Activated T-helper 17 cell treated with anti-CD3 and anti-CD28 coated beads, Interleukin-2, amount 50 U/mL, for 72 hours (primary cell): ENCODE measurements around the gene UBE2Q2. TPM values are rescaled to one million over a fixed set of nuclear protein-coding genes. Genes with fewer than 3 reads are reported as not detected.
"Not testable (repeated sequence)": the region's sequence is repeated elsewhere in the genome, so short reads cannot be mapped to it uniquely, and the experiment has no call there.

ENCODE experiments used
- ATAC-seq: fragments of 150-1000 bp; cut with Tn5 transposase; replicated peaks from 2 replicates; pipeline ENCODE4 v1.10.0; 2021; ENCODE audit warnings: mild to moderate bottlenecking, moderate library complexity
- H3K27ac Mint-ChIP-seq: one replicate; pipeline ENCODE4 v1.8.0; 2022; ENCODE audit warnings: mixed read lengths
- H3K27me3 Mint-ChIP-seq: one replicate; pipeline ENCODE4 v1.8.0; 2022; ENCODE audit warnings: mixed read lengths
- H3K36me3 Mint-ChIP-seq: one replicate; pipeline ENCODE4 v1.8.0; 2022; ENCODE audit warnings: low read depth, mild to moderate bottlenecking, mixed read lengths
- H3K4me1 Mint-ChIP-seq: one replicate; pipeline ENCODE4 v1.8.0; 2022; ENCODE audit warnings: mixed read lengths
- H3K4me3 Mint-ChIP-seq: one replicate; pipeline ENCODE4 v1.8.0; 2022; ENCODE audit warnings: mild to moderate bottlenecking, mixed read lengths
- H3K9me3 Mint-ChIP-seq: one replicate; pipeline ENCODE4 v1.8.0; 2022; ENCODE audit warnings: mixed read lengths
- total RNA-seq, 2 donors: library from RNA; stranded (reverse); gene quantifications; one replicate each; pipeline ENCODE4 v1.2.3, GENCODE V29; 2022

Gene UBE2Q2
- total RNA-seq, 2 donors from 2014 or later = 17.0 to 26.1 TPM

DNA sequence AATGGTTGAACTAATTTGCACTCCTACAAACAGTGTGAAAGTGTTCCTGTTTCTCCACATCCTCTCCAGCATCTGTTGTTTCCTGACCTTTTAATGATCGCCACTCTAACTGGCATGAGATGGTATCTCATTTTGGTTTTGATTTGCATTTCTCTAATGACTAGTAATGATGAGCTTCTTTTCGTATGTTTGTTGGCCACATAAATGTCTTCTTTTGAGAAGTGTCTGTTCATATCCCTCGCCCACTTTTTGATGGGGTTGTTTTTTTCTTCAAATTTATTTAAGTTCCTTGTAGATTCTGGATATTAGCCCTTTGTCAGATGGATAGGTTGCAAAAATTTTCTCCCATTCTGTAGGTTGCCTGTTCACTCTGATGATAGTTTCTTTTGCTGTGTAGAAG, 67.1 kb downstream of the UBE2Q2 start:
- not testable (repeated sequence) for H3K27me3 Mint-ChIP-seq, H3K9me3 Mint-ChIP-seq, ATAC-seq, H3K4me3 Mint-ChIP-seq, H3K27ac Mint-ChIP-seq
- peaks cover 40% of the 10 kb centered on the region for H3K4me1 Mint-ChIP-seq
- H3K36me3 Mint-ChIP-seq = peaks cover 81% of the 10 kb centered on the region

DNA sequence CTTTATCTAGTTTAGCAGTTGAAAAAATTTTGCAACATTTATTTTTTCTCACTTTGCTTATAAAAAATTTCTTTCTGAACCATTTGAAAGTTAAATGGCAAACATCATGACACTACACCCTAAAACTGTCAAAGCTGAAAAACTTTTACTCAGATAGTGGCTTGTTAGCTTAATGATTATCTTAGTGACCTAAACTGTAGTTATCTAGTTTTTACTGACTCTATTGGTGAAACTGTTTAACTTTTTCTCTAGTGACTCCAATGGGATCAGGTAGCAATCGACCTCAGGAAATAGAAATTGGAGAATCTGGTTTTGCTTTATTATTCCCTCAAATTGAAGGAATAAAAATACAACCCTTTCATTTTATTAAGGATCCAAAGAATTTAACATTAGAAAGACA, 73.7 kb downstream of the UBE2Q2 start:
- H3K36me3 Mint-ChIP-seq = peaks cover 89% of the 10 kb centered on the region
- no peaks in the 10 kb centered on the region for H3K27me3 Mint-ChIP-seq
- no peaks in the 10 kb centered on the region for H3K9me3 Mint-ChIP-seq
- ATAC-seq = no peak
- no peak overlapping the region for H3K27ac Mint-ChIP-seq
- H3K4me3 Mint-ChIP-seq = no peak overlapping the region
- H3K4me1 Mint-ChIP-seq = peaks cover 17% of the 10 kb centered on the region

DNA sequence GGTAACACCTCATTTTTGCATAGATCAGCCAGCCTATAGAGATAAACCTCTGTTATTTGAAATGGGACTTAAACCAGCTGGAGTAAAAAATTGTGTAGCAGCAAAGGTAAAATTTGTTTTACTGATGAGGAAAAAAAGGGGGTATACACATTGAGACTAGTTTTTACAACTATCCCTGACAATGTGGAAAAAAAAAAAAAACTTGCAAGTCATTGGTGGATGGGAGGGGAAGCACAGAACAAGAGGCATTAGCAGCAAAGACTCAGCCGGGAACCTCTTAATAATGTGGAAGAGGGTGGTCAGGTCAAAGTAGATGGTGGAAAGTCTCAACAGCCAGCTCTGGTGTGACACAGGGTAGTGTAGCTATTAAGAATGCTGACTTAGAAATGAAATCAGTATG, 74.9 kb downstream of the UBE2Q2 start:
- ATAC-seq = no peak
- H3K27me3 Mint-ChIP-seq = no peaks in the 10 kb centered on the region
- peak overlapping the region; percentile 36 for H3K27ac Mint-ChIP-seq
- peaks cover 87% of the 10 kb centered on the region for H3K36me3 Mint-ChIP-seq
- no peaks in the 10 kb centered on the region for H3K9me3 Mint-ChIP-seq
- H3K4me3 Mint-ChIP-seq = no peak overlapping the region
- peaks cover 19% of the 10 kb centered on the region for H3K4me1 Mint-ChIP-seq

DNA sequence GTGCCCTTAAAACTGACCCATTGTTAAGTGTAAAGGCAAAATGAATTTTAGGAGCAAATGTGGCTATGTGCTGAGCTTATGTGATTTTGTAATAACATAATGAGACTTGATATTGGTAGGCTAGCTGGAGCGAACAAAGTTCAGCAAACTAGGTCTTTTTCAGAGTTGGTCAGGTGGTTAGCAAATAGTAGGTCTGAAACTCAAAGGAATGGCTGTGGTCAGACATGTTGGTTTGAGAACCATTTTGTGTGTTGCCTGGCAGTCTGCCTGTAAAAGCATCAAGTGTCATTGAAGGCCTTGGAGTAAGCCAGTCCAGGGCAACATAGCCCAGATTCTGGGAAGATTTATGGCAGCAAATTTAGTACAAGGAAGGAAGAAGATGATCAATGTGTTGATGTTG, 76.8 kb downstream of the UBE2Q2 start:
- H3K4me3 Mint-ChIP-seq = no peak overlapping the region
- no peak overlapping the region for H3K27ac Mint-ChIP-seq
- H3K4me1 Mint-ChIP-seq = peaks cover 19% of the 10 kb centered on the region
- no peaks in the 10 kb centered on the region for H3K9me3 Mint-ChIP-seq
- H3K36me3 Mint-ChIP-seq = peaks cover 82% of the 10 kb centered on the region
- no peak for ATAC-seq
- H3K27me3 Mint-ChIP-seq = no peaks in the 10 kb centered on the region

DNA sequence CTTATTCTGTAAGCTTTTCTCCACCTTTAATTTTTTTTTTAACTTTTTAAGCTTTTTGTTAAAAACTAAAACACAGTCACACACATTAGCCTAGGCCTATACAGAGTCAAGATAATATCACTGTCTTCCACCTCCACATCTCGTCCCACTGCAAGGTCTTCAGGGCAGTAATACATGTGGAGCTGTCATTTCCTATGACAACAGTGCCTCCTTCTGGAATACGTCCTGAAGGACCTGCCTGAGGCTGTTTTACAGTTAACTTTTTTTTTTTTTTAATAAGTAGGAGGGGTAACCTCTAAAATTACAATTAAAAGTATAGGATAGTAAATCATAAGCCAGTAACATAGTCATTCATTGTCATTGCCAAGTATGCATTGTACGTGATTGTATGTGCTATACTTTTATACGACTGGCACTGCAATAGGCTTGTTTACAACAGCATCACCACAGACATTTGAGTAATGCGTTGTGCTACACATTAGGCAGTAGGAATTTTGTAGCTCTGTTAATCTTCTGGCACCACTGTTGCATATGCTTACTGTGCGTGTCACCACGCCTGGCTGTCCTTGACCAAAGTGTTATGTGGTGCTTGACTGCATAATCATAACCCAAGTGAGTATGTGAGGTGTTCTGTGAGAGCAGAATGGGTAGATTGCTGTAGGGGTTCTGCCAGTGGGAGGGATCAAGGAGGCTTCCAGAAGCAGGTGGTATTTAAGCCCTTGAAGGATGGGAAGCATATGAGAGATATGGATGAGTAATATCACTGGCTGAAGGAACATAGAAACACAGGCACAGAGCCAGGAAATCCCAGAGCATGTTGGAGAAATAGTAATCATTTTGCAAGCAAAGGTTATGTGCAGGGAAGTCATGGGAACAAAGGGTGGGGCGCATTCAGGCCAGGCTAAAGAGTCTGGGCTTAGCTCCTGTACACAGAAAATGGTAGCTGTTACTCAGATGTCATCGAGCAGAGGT, 78.8 kb downstream of the UBE2Q2 start:
- H3K9me3 Mint-ChIP-seq = no peaks in the 10 kb centered on the region
- peaks cover 85% of the 10 kb centered on the region for H3K36me3 Mint-ChIP-seq
- H3K4me1 Mint-ChIP-seq = peaks cover 21% of the 10 kb centered on the region
- no peak for ATAC-seq
- no peak overlapping the region for H3K4me3 Mint-ChIP-seq
- H3K27ac Mint-ChIP-seq = peak overlapping the region; percentile 21
- no peaks in the 10 kb centered on the region for H3K27me3 Mint-ChIP-seq

DNA sequence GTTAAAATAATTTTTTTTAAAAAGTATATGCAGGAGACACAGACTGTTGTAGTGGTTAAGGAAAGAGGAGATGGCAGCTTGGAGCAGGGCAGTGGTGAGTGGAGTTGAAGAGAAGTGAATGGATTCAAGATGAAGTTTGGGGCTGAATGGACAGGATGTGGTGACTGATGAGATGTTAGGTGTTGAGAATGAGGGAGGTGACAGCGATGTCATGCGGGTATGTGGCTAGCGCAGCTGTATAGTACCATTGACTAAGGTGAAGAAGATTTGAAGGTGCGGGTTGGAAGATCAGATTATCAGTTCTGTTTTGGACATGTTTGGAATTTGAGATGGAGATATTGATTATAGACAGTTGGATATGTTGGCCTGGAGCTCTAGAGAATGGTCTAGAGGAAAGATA, 80.5 kb downstream of the UBE2Q2 start:
- H3K27ac Mint-ChIP-seq = peak overlapping the region; percentile 13
- H3K9me3 Mint-ChIP-seq = no peaks in the 10 kb centered on the region
- H3K4me1 Mint-ChIP-seq = peaks cover 25% of the 10 kb centered on the region
- H3K27me3 Mint-ChIP-seq = no peaks in the 10 kb centered on the region
- ATAC-seq = peak; percentile 68
- H3K4me3 Mint-ChIP-seq = no peak overlapping the region
- peaks cover 85% of the 10 kb centered on the region for H3K36me3 Mint-ChIP-seq

DNA sequence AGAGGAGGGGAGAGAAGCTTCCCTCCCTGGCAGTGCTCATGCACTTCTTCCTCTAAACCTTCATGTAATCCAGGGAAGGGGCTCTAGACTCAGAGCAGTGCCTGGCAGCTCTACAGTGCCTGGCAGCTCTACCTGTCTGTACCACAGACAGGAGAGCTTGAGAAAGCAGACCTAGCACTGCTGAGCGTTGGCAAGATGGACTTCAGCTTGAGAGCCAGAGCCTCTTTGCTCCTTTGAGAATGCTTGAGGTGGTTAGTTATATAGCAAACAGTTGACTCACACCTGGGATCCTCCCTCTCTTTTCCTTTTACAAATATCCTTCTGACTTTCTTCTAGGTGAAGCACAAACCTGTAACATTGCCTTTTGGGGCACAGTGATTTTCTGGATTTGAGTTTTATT, 81.3 kb downstream of the UBE2Q2 start:
- Mint-ChIP-seq H3K27me3 (no peaks in the 10 kb centered on the region), H3K9me3 (no peaks in the 10 kb centered on the region), H3K27ac (no peak overlapping the region), H3K4me1 (peaks cover 25% of the 10 kb centered on the region), H3K4me3 (no peak overlapping the region), H3K36me3 (peaks cover 82% of the 10 kb centered on the region)
- ATAC-seq = no peak

DNA sequence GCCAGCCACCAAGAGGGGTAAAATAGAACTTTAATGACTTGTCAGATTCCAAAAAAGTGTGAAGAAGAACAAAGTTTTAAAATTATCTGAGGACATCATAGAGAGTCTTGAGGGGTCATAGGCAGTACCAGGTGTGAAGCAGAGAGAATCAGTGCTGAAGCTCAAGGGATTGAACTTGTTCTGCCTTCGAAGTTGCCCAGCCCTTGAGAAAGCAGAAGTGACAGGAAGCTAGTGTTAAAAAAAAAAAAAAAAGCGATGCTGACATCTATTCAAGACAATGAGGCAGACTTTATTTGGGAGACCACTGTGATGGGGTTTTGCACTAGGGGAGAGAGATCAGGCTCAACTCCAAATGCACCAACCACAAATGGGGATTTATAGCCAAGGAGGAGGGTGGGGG, 82.2 kb downstream of the UBE2Q2 start:
- Mint-ChIP-seq H3K9me3 (no peaks in the 10 kb centered on the region), H3K4me3 (no peak overlapping the region), H3K4me1 (peaks cover 29% of the 10 kb centered on the region), H3K27ac (no peak overlapping the region), H3K36me3 (peaks cover 82% of the 10 kb centered on the region), H3K27me3 (no peaks in the 10 kb centered on the region)
- no peak for ATAC-seq

DNA sequence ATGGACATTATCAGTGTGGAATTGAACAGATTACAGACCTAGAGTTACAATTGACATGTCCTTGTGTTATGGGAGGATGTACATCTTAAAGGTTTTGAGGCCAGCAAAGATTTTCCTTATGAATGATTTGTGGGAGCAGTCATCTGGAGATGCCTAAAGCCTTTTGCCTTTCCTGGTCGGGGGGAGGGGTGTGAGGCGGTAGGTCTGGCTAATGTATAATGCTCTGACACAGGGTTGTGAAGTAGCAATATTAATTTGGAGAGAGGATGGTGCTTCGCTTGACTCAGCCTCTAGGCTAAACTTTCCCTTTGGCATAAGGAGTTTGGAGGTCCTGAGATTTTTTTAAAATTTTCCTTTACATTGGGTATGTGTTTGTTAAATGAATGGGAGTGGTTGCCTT, 83.7 kb downstream of the UBE2Q2 start:
- H3K4me3 Mint-ChIP-seq = no peak overlapping the region
- H3K36me3 Mint-ChIP-seq = peaks cover 87% of the 10 kb centered on the region
- no peaks in the 10 kb centered on the region for H3K9me3 Mint-ChIP-seq
- no peaks in the 10 kb centered on the region for H3K27me3 Mint-ChIP-seq
- peaks cover 29% of the 10 kb centered on the region for H3K4me1 Mint-ChIP-seq
- ATAC-seq = no peak
- peak overlapping the region; percentile 72 for H3K27ac Mint-ChIP-seq

DNA sequence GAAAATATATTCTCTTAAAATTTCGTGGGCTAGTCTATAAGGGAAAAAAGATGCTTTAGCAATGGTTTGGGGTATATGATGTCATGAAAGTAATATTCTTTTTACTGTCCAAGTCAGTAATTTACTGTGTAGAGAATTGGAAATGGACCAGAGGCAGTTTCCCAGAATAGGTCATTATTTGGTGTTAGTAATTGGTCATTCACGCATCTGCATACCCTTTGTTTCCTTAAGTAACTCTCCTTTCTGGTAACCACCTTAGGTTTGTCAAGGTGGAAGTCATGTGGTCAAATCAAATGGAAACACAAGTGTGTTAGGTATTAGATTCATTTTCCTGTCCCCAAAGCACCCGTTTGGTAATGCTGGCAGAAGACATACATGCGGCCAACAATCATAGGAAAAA, 84.4 kb downstream of the UBE2Q2 start:
- Mint-ChIP-seq H3K4me1 (peaks cover 22% of the 10 kb centered on the region), H3K4me3 (no peak overlapping the region), H3K27me3 (no peaks in the 10 kb centered on the region), H3K36me3 (peaks cover 85% of the 10 kb centered on the region), H3K9me3 (no peaks in the 10 kb centered on the region), H3K27ac (peak overlapping the region; percentile 72)
- ATAC-seq = no peak

DNA sequence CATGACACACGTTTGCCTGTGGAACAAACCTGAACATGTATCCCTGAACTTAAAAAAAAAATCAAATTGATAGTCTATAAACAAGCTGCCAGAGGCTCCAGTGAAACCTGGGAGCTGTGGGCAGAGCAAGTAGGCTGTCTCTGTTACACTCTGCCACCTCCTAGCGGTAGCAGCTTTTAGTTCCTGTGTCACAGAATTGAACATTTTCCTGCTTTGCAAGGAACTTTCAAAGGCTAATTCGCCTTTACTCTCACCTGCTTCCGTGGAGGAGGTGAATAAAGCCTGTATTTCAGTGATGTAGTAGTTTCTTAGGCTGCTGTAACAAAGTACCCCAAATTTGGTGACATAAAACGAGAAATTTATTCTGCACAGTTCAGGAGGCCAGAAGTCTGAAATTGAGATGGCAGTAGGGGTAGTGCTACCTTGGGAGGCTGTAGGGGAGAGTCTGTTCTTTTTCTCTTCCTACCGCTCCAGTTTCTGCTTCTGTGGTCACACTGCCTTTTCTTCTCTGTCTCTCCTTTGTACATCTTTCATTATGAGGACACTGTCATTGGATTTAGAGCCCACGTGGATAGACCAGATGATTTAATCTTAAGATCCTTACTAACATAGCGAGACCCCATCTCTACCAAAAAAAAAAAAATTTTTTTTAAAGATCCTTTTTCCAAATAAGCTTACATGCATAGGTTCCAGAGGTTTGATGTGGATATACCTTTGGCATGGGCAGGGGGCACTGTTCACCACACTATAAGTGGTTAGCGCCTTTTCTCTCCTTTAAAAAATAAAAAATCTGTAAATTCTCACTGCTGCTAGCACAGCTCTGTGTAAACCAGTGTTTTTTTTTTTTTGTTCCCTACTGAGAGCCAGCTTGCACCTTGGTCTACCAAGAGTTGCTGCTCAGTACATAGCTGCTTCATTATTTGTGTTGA, 85.7 kb downstream of the UBE2Q2 start:
- H3K27ac Mint-ChIP-seq = no peak overlapping the region
- ATAC-seq = no peak
- no peaks in the 10 kb centered on the region for H3K27me3 Mint-ChIP-seq
- H3K4me1 Mint-ChIP-seq = peaks cover 15% of the 10 kb centered on the region
- no peaks in the 10 kb centered on the region for H3K9me3 Mint-ChIP-seq
- H3K4me3 Mint-ChIP-seq = no peak overlapping the region
- H3K36me3 Mint-ChIP-seq = peaks cover 89% of the 10 kb centered on the region

DNA sequence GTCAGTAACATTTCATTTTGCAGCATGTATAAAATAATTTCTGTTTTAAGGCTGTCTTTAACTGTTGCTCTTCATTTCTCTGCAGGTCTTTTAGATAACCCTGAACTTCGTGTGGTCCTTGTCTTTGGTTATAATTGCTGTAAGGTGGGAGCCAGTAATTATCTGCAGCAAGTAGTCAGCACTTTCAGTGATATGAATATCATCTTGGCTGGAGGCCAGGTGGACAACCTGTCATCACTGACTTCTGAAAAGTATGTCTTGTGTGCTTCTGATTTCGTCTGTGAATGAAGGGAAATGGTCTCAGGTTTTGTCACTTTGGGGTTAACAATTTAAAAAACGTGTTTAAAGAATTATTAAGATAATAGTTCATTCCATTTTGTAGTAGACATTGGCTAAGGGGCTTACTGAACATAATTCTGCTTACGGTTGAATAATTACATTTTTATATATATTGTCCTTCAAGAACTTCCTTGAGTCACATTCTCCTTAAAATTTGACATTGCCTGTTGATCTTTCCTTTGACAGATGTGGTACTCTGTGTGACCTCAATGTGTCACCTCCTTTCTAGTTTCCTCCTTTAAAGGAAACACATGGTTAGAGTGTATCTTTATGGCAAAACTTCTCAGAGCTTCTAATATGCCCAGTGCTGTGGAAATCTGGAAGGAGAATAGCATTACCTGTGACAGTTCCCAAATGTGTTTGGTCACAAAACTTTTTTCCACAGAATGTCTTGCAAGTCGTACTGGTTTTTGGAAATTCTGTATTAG, 86.7 kb downstream of the UBE2Q2 start:
- Mint-ChIP-seq H3K27ac (no peak overlapping the region), H3K9me3 (no peaks in the 10 kb centered on the region)
- peak; percentile 39 for ATAC-seq

DNA sequence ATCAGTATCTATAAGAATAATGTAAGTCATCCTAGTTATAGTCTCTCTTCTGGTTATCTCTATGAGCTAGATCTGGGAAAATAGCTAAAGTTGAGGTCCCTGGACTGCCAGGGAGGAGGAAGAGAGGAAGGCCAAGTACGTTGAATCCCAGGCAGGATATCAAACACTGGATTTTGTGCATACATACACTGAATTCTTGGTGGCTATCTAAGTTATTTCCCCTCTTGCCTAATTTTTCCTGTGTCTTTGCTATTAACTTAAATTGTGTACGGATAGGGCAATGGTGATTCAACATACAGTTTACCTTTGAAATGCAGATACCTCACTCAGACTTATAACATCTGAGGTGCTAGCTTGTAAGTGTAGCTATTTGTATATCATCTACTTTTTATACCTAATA, 87.6 kb downstream of the UBE2Q2 start:
- Mint-ChIP-seq H3K4me3 (no peak overlapping the region), H3K27ac (no peak overlapping the region), H3K36me3 (peaks cover 90% of the 10 kb centered on the region), H3K4me1 (peaks cover 13% of the 10 kb centered on the region), H3K27me3 (no peaks in the 10 kb centered on the region), H3K9me3 (no peaks in the 10 kb centered on the region)
- no peak for ATAC-seq

More for the DNA sequence above, 86.7 kb downstream of the UBE2Q2 start:
- H3K36me3 Mint-ChIP-seq = peaks cover 91% of the 10 kb centered on the region
- no peak overlapping the region for H3K4me3 Mint-ChIP-seq
- no peaks in the 10 kb centered on the region for H3K27me3 Mint-ChIP-seq
- H3K4me1 Mint-ChIP-seq = peaks cover 13% of the 10 kb centered on the region

DNA sequence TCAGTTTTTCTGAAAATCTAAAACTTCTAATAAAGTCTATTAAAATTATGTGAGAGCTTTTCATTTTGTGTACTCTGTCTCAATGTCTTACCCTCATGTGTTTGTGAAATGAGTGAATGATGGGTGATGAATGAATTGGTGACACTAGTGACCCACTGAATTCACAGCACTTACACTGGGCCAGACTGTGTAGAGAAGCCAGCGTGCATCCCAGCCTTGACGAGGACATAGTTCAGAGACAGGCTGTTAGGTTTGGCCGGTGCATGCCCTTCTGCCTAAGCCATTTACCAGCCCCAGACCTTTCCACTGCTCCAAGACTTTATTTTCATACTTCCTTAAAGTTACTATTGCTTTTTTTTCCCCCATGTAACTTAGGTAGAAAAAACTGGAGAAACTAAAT, 99.2 kb downstream of the UBE2Q2 start:
- H3K4me3 Mint-ChIP-seq = no peak overlapping the region
- H3K4me1 Mint-ChIP-seq = no peaks in the 10 kb centered on the region
- H3K27ac Mint-ChIP-seq = no peak overlapping the region
- peaks cover 18% of the 10 kb centered on the region for H3K36me3 Mint-ChIP-seq
- peaks cover 5% of the 10 kb centered on the region for H3K9me3 Mint-ChIP-seq
- peaks cover 12% of the 10 kb centered on the region for H3K27me3 Mint-ChIP-seq
- ATAC-seq = no peak
